BJ (cell line): Measurements from ENCODE around the gene TEX50. TPM values are rescaled to one million over a fixed set of nuclear protein-coding genes. Genes with fewer than 3 reads are reported as not detected.
"Not testable (repeated sequence)": the region's sequence is repeated elsewhere in the genome, so short reads cannot be mapped to it uniquely, and the experiment has no call there.

Source experiments
- CTCF ChIA-PET: fragments of 350-600 bp; formaldehyde crosslinking; extraction: SDS; loops from one replicate; lab custom pipeline; 2021; ENCODE audit warnings: antibody characterized with exemption, inconsistent platforms; lab: Yijun Ruan, JAX
- POLR2A ChIA-PET: fragments of 300-600 bp; sonication (Branson Sonifier 250); formaldehyde crosslinking; extraction: SDS; loops from one replicate; lab custom pipeline; 2021; ENCODE audit warnings: antibody characterized with exemption; lab: Charles Lee
- DNase-seq: peaks from one replicate; pipeline ENCODE4 v3.0.0-alpha.2; 2011; ENCODE audit warnings: low read depth
- H3K27me3 ChIP-seq: 2 replicates; pipeline ENCODE4 v1.6.0; 2011; ENCODE audit warnings: low read length; ENCODE audit not compliant: control insufficient read depth, insufficient read depth
- H3K36me3 ChIP-seq: 2 replicates; pipeline ENCODE4 v1.5.1; 2011; ENCODE audit warnings: low read length; ENCODE audit not compliant: control insufficient read depth, insufficient read depth
- H3K4me3 ChIP-seq: 2 replicates; pipeline ENCODE4 v1.5.1; 2011; ENCODE audit warnings: low read depth, mild to moderate bottlenecking, control low read depth, low read length
- polyA plus RNA-seq: library from polyadenylated mRNA; depleted of rRNA; stranded (reverse); fragments of >200 nt; gene quantifications from 2 replicates; pipeline ENCODE4 v1.2.3, GENCODE V29; 2011
- TF ChIP-seq, protein P1 (sequence below): IDR thresholded peaks from 2 replicates; pipeline ENCODE4 v1.5.1; 2011; ENCODE audit warnings: low read depth, mild to moderate bottlenecking, control low read depth, inconsistent platforms, low read length, moderate library complexity; ENCODE audit not compliant: insufficient read depth

The TEX50 gene
- polyA plus RNA-seq, 1 experiment: not detected

- ChIA-PET POLR2A (no interaction called here), CTCF (no interaction called here)
- DNase-seq: no peak
Observed at GRCh38 chr1:173603056-173603591, 32.0 kb upstream of the TEX50 start, which contains the start of gene SLC9C2. TSS of gene SLC9C2 (minus strand) at chr1:173603072. CDS start at chr1:173601776, 1,296 bp downstream.

GRCh38 chr1:173608503-173609216 is 26.5 kb upstream of the TEX50 start:
- H3K27me3 ChIP-seq: no peaks in the 10 kb centered on the region
- no peak for DNase-seq
- H3K4me3 ChIP-seq: no peak overlapping the region
- TF ChIP-seq, protein P1, sequence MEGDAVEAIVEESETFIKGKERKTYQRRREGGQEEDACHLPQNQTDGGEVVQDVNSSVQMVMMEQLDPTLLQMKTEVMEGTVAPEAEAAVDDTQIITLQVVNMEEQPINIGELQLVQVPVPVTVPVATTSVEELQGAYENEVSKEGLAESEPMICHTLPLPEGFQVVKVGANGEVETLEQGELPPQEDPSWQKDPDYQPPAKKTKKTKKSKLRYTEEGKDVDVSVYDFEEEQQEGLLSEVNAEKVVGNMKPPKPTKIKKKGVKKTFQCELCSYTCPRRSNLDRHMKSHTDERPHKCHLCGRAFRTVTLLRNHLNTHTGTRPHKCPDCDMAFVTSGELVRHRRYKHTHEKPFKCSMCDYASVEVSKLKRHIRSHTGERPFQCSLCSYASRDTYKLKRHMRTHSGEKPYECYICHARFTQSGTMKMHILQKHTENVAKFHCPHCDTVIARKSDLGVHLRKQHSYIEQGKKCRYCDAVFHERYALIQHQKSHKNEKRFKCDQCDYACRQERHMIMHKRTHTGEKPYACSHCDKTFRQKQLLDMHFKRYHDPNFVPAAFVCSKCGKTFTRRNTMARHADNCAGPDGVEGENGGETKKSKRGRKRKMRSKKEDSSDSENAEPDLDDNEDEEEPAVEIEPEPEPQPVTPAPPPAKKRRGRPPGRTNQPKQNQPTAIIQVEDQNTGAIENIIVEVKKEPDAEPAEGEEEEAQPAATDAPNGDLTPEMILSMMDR: no peak
- ChIA-PET CTCF (interaction anchor here (1.0 kb wide), 1 partner anchor 27 kb away, joined by 3 read pairs; no protein-coding TSS in a partner anchor), POLR2A (no interaction called here)
- H3K36me3 ChIP-seq: no peaks in the 10 kb centered on the region

More at GRCh38 chr1:173603056-173603591, 32.0 kb upstream of the TEX50 start, which contains the start of gene SLC9C2:
- Histone ChIP-seq H3K36me3 (no peaks in the 10 kb centered on the region), H3K27me3 (no peaks in the 10 kb centered on the region), H3K4me3 (no peak within 1 kb of the TSS)
- TF ChIP-seq, protein P1: no peak

DNA sequence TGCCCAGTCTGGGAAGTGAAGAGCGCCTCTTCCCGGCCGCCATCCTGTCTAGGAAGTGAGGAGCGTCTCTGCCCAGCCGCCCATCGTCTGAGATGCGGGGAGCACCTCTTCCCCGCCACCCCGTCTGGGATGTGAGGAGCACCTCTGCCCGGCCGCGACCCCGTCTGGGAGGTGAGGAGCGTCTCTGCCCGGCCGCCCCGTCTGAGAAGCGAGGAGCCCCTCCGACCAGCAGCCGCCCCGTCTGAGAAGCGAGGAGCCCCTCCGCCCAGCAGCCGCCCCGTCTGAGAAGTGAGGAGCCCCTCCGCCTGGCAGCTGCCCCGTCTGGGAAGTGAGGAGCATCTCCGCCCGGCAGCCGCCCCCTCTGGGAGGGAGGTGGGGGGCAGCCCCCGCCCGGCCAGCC is 22.1 kb upstream of the TEX50 start:
- CTCF ChIA-PET: interaction anchor here (0.6 kb wide), 1 partner anchor 13 kb away, joined by 3 read pairs; no protein-coding TSS in a partner anchor
- H3K4me3 ChIP-seq, POLR2A ChIA-PET, H3K27me3 ChIP-seq, H3K36me3 ChIP-seq, DNase-seq: not testable (repeated sequence)

DNA sequence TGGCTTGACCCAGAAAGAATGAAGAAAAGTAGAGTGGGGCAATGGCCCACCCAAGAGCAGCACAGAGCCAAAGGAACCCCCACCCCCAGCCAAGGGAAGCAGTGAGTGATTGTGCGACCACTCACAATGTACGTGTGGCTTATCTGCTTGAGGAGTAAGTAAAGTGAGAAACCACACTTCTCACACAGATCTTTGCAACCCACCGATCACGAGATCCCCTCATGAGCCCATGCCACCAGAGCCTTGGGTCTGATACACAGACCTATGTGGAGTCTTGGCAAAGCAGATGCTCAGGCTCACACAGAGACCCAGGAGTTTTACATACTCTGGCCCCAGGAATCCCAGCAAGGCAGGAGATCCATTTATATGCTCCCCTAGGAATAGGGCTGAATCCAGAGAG is 18.3 kb upstream of the TEX50 start:
- Histone ChIP-seq H3K4me3 (no peak overlapping the region), H3K27me3 (no peaks in the 10 kb centered on the region), H3K36me3 (no peaks in the 10 kb centered on the region)
- TF ChIP-seq, protein P1: no peak
- DNase-seq: no peak
- CTCF ChIA-PET: interaction anchor here (0.7 kb wide), 1 partner anchor 499 kb away, joined by 3 read pairs; no protein-coding TSS in a partner anchor
- POLR2A ChIA-PET: no interaction called here

- POLR2A ChIA-PET: no interaction called here
- CTCF ChIA-PET: interaction anchor here (1.1 kb wide), 2 partner anchors 8 to 38 kb away, joined by 3 read pairs; no protein-coding TSS in a partner anchor
- H3K4me3 ChIP-seq: no peak overlapping the region
- TF ChIP-seq, protein P1: no peak
- H3K27me3 ChIP-seq: no peaks in the 10 kb centered on the region
- DNase-seq: no peak
- no peaks in the 10 kb centered on the region for H3K36me3 ChIP-seq
Observed at GRCh38 chr1:173627269-173627668, 7.9 kb upstream of the TEX50 start.
